Endometrium (tissue), 2 donors: ENCODE measurements around the gene GPATCH3.

ENCODE experiments used
- FAIRE-seq: peaks from 2 replicates; lab custom pipeline; 2012; peaks lifted over from hg19 to GRCh38; lab: Jason Lieb, UNC
- donor health status: control.
- donor health status: control.

GPATCH3 gene

GRCh38 chr1:26844424-26845196 is 55.7 kb downstream of the GPATCH3 start:
- FAIRE-seq: no peak
